GM19372 (cell line): ENCODE measurements around the gene PEG3.
"Not testable (repeated sequence)": the region's sequence is repeated elsewhere in the genome, so short reads cannot be mapped to it uniquely, and the experiment has no call there.

Source experiments
- ATAC-seq: cut with Tn5 transposase; IDR thresholded peaks from one replicate; pipeline ENCODE4 v1.9.1; 2021; ENCODE audit warnings: mild to moderate bottlenecking, low read depth, moderate library complexity; ENCODE audit not compliant: unreplicated experiment

The PEG3 gene

GRCh38 chr19:56840451-56841192 lies at the start of gene PEG3, which contains the start of gene ZIM2:
Gene PEG3, minus strand, starts transcription at chr19:56840726. Its CDS starts 16,071 bp downstream, at chr19:56824655.
Gene ZIM2, minus strand, starts transcription at chr19:56840726. Its CDS starts 16,449 bp downstream, at chr19:56824277.
- no peak for ATAC-seq

GRCh38 chr19:56885173-56885985 lies 44.9 kb upstream of the PEG3 start:
- no peak for ATAC-seq

- no peak for ATAC-seq
Observed at GRCh38 chr19:56884441-56884840, 43.9 kb upstream of the PEG3 start.

- ATAC-seq: no peak
Observed at GRCh38 chr19:56880592-56881190, 40.2 kb upstream of the PEG3 start.

- no peak for ATAC-seq
Observed at GRCh38 chr19:56877069-56877715, 36.7 kb upstream of the PEG3 start.

- ATAC-seq: no peak
Observed at GRCh38 chr19:56875717-56876116, 35.2 kb upstream of the PEG3 start.

- ATAC-seq: no peak
Observed at GRCh38 chr19:56874530-56874929, 34.0 kb upstream of the PEG3 start.

- no peak for ATAC-seq
Observed at GRCh38 chr19:56873493-56873892, 33.0 kb upstream of the PEG3 start.

- ATAC-seq: no peak
Observed at GRCh38 chr19:56869886-56870285, 29.4 kb upstream of the PEG3 start.

GRCh38 chr19:56868446-56868845 lies 27.9 kb upstream of the PEG3 start:
- no peak for ATAC-seq

- ATAC-seq: no peak
Observed at GRCh38 chr19:56866538-56866937, 26.0 kb upstream of the PEG3 start.

GRCh38 chr19:56864443-56865125 lies 24.1 kb upstream of the PEG3 start:
- no peak for ATAC-seq

- ATAC-seq: no peak
Observed at GRCh38 chr19:56862741-56863140, 22.2 kb upstream of the PEG3 start.

- not testable (repeated sequence) for ATAC-seq
Observed at GRCh38 chr19:56860409-56860808, 19.9 kb upstream of the PEG3 start.

- ATAC-seq: no peak
Observed at GRCh38 chr19:56858026-56858425, 17.5 kb upstream of the PEG3 start.

GRCh38 chr19:56856822-56857221 lies 16.3 kb upstream of the PEG3 start:
- ATAC-seq: no peak

- not testable (repeated sequence) for ATAC-seq
Observed at GRCh38 chr19:56852361-56852760, 11.8 kb upstream of the PEG3 start.

- no peak for ATAC-seq
Observed at GRCh38 chr19:56848166-56848565, 7.6 kb upstream of the PEG3 start.

GRCh38 chr19:56842412-56842811 lies 1.9 kb upstream of the PEG3 start:
- no peak for ATAC-seq

GRCh38 chr19:56841193-56841543 lies 642 bp upstream of the PEG3 start:
- ATAC-seq: no peak
